Anterior cingulate cortex (tissue), 58 donors: ENCODE results near the gene LMNTD2.
"Not testable (repeated sequence)": the region's sequence is repeated elsewhere in the genome, so short reads cannot be mapped to it uniquely, and the experiment has no call there.

Source experiments
- DNase-seq, 58 donors: peaks; one replicate each; lab custom pipeline; 2025; lab: John Stamatoyannopoulos, UW

LMNTD2 gene

GRCh38 chr11:516918-517685, 43.4 kb downstream of the LMNTD2 start:
- DNase-seq, result not testable (repeated sequence)

DNA sequence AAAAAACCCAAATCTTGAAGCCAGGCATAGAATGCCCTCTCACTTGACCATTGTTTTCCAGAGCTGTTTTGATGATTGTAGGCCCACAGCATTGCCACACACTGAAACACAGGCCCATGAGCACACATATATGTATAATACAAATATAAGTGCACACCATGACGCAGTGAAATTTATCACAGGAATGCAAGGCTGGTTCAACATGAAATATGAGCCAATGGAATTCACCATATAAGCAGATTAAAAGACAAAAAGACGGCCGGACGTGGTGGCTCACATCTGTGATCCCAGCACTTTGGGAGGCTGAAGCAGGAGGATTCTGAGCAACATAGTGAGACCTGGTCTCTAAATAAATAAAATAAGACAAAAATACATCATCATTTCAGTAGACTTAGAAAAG, 44.1 kb downstream of the LMNTD2 start:
- DNase-seq, result no peak

DNA sequence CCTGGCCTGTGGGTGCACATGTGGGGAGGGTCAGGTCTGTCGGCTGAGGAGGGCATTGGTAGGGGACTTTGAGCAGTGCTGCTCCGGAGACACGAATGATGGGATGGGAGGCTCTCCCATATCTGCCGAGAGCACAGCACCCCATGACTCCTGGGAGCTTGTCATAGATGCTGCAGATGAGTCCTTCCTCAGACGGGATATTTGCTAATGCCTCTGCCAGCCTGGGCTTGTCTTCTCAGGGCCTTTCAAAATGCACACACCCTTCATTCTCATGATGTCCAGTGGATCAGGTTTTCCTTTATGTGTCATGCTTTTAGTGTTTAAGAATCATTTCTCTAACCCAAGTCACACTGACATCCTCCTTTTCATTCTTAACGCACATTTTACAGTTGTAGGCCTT, 45.4 kb downstream of the LMNTD2 start:
- no peak for DNase-seq

DNA sequence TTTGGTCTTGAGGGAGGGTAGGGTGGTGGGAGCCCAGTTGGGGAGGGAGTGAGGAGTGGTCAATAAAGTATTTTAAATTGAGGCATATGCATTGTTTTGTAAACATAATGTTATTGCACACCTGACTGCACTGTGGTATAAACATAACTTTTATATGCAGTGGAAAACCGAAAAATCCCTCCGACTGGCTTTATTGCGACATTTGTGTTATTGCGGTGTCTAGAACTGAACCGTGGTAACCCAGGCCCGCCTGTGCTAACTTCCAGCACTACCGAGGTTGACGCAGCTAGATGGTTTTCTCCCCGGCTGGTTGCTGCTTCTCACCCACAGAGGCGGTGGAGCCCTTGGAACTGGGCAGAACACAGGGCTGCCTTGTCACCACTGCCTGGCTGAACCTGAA, 45.9 kb downstream of the LMNTD2 start:
- DNase-seq, result peak in 1 of 58 donors; percentile 1

DNA sequence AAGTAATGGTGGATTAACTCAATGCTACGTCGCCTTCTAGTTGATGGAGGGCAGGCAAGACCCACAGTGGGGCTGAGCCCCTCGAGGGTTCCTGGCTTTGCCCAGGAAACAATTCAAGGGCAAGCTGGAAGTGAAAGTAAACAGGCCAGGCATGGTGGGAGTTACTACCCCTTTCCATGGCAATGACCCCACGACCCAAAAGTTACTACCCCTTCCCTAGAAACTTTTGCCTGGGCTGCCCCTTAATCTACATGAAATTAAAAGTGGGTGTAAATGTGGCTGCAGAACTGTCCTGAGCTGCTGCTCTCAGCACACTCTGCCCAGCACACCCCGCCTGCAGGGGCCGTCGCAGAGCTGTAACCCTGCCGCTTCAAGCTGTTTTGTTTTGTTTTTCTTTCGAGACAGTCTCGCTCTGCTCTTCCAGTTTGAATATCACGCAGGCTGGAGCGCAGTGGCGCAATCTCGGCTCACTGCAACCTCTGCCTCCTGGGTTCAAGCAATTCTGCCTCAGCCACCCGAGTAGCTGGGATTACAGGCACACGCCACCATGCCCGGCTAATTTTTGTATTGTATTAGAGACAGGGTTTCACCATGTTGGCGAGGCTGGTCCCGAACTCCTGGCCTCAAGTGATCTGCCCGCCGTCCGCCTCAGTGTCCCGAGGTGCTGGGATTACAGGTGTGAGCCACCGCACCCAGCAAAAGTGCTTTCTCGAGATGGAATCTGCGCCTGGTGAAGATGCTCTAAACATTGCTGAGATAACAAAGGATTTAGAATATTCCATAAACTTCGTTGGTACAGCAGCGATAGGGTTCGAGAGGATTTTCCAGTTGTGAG, 47.6 kb downstream of the LMNTD2 start:
- DNase-seq, result no peak

DNA sequence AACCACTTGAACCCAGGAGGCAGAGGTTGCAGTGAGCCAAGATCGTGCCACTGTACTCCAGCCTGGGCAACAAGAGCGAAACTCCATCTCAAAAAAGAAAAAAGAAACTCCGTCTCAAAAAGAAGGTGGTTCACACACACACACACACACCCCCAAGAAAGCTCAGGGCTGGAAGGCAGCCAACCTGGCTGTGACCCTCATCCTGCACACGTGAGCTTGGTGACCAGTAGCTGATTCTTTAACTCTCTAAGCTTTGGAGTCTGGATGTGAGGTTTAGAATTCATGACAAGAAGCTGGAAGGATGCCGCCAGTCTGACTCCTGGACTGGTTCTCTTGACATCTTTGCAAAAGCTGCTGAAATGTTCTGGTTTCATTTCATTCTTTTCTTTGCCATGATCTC, 51.6 kb downstream of the LMNTD2 start:
- DNase-seq, result no peak

DNA sequence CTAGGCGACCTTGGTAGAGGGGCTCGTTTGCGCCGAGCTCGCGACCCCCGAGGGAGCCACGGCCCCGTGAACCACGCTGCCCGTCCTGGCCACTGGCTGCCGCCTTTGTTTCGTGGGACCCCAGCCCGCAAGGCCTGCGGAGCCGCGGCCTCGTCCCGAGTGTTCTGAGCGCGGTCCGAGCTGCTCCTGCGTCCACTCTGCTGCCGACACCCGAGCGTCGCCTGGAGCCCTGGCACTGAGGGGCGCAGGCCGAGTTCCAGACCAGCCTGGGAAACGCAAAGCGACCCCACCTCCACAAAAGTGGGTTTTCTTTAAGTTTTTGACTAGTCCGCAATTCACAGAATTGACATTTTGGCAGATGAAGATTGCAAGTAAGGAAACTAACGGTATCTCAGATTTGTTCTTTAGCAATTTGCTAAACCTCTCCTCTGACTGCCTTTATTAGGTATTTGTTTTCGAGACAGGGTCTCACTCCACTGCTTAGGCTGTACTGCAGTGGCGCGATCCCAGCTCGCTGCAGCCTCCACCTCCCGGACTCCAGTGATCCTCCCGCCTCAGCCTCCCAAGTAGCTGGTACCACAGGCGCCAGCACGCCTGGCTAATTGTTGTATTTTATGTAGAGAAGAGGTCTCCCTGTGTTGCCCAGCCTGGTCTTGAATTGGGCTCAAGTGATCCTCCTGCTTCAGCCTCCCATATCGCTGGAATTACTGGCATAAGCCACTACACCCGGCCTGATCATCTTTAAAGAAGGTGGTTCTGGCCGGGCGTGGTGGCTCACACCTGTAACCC, 52.6 kb downstream of the LMNTD2 start:
- no peak for DNase-seq

GRCh38 chr11:506995-507726, 53.4 kb downstream of the LMNTD2 start, which contains the start of gene RNH1:
RNH1 (minus strand) TSS chr11:507242; CDS start chr11:502162, 5,080 bp downstream.
- peak; percentile 84 to 100 (median 98) for DNase-seq

DNA sequence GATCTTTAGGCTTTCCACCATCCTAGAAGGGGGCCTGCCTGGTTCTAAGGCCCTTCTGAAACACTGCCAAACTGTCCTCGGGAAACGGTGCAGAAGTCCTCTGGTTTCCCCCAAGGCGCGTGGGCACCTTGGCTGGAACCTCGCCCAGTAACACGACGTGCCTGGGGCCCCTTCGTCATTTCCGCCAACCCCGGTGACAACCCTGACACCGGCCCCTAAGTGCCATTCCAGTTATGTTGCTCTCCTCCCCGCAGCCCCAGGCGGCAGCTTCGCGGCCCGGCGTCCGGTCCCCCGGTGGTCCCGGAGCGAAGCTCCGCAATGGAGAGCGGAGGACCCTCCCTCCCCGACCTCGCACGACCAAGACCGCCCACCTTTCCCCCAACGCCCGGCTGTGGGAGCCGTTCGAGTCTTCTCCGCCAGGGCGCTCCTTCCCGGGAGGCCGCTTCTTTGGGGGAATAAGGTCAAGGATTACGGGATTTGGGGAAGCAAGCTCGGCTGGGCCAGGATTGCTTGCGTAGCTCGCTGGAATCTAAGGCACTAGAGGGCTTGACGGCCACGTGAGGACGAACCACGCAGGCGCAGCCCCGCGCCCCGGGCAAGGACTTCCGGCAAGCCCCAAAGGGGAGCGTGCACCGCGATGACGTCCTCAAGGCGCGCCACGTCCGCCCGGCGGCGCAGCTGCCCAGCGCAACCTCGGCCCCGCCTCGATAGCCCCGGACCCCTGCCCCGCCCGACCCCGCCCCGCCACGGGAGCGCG, 54.1 kb downstream of the LMNTD2 start:
- DNase-seq, result peak; percentile 84 to 100 (median 96)

- DNase-seq, result no peak
These were observed 55.6 kb downstream of the LMNTD2 start for GRCh38 chr11:504994-505344.
